Activated T-helper 1 cell treated with anti-CD3 and anti-CD28 coated beads, Interleukin-12 subunit alpha, Interleukin-12 subunit beta, Interleukin-2, Interleukin-4 antibody, amounts not matched to agents 30 ng/mL and 10 ng/mL and 1 ng/mL, durations not matched to agents 14 hours and 24 hours and 36 hours (primary cell): Measurements from ENCODE around the gene KCTD6. TPM values are rescaled to one million over a fixed set of nuclear protein-coding genes. Genes with fewer than 3 reads are reported as not detected.
A peak's percentile ranks its signal among the peaks of the same experiment; 100 is the strongest.

Experiments used
- DNase-seq: peaks from one replicate; pipeline ENCODE4 v3.0.0; 2021; ENCODE audit warnings: low spot score
- H3K27ac Mint-ChIP-seq: one replicate; pipeline ENCODE4 v1.8.0; 2021; ENCODE audit warnings: mild to moderate bottlenecking, mixed read lengths
- H3K27me3 Mint-ChIP-seq: one replicate; pipeline ENCODE4 v1.8.0; 2022; ENCODE audit warnings: mild to moderate bottlenecking, moderate library complexity, mixed read lengths; ENCODE audit not compliant: insufficient read depth
- H3K36me3 Mint-ChIP-seq: one replicate; pipeline ENCODE4 v1.8.0; 2021; ENCODE audit warnings: low read depth, mixed read lengths
- H3K4me1 Mint-ChIP-seq: one replicate; pipeline ENCODE4 v1.8.0; 2021; ENCODE audit warnings: low read depth, mixed read lengths
- H3K4me3 Mint-ChIP-seq: one replicate; pipeline ENCODE4 v1.8.0; 2021; ENCODE audit warnings: mild to moderate bottlenecking, moderate library complexity, mixed read lengths
- H3K9me3 Mint-ChIP-seq: one replicate; pipeline ENCODE4 v1.8.0; 2021; ENCODE audit warnings: mixed read lengths
- intact Hi-C: fragments of 100-400 bp; cut with micrococcal nuclease; formaldehyde crosslinking; loops from one replicate; pipeline ENCODE4 v1.15.1; 2024
- total RNA-seq: library from RNA; stranded (reverse); gene quantifications from 2 replicates; pipeline ENCODE4 v1.2.3, GENCODE V29; 2022

Gene KCTD6
- total RNA-seq, 1 donor from 2014 or later = 7.0 TPM

DNA sequence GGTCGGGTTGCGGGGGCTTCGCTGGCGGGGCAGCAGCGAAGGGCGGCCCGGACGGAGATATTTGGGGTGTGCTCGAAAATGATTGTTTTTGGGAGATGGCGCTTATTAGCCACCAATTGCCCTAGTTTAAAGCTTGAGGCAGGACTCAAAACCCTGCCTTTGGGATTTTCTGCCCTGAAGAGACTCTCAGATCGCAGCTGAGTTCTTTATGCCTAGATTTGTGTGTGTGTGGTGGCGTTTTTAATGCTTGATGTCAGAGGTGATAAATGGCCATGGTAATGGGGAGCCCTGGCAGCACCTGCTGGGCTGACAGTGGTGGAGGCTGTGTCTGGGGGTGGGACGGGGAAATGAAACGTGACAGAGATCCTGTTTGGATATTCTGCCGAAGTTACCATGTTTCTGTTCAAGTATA lies 604 bp downstream of the KCTD6 start:
- H3K27me3 Mint-ChIP-seq = peaks cover 33% of the 10 kb centered on the region
- H3K4me3 Mint-ChIP-seq = peak overlapping the region; percentile 93
- H3K9me3 Mint-ChIP-seq = no peaks in the 10 kb centered on the region
- intact Hi-C loops = loop anchor here (1.0 to 10.0 kb wide), 3 partner anchors 40 to 458 kb away; no protein-coding TSS in a partner anchor
- H3K27ac Mint-ChIP-seq = peak overlapping the region; percentile 85
- peaks cover 54% of the 10 kb centered on the region for H3K4me1 Mint-ChIP-seq
- H3K36me3 Mint-ChIP-seq = no peaks in the 10 kb centered on the region
- DNase-seq = no peak

DNA sequence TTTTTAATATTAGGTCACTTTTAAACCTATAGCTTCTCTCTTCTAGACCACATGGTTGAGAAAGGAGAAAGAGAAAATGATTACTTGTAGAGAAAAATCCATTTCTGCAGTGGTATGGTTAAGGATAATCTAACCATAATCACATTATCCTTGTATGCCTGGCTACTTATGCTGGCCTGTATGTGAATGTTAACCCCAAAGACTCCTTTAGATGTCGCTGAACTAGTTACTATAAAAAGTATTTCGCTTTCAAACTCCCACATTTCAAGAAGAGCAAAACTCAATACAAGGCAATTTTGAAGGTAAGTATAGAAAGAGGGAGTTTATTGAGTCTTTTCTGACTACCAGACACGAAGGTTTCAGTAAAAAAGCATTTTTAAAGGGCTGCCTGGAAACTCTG lies 2.2 kb downstream of the KCTD6 start:
- peaks cover 18% of the 10 kb centered on the region for H3K27me3 Mint-ChIP-seq
- intact Hi-C loops = loop anchor here (10.0 kb wide), 1 partner anchor 459 kb away; no protein-coding TSS in a partner anchor
- no peak for DNase-seq
- H3K4me1 Mint-ChIP-seq = peaks cover 46% of the 10 kb centered on the region
- peak overlapping the region; percentile 93 for H3K4me3 Mint-ChIP-seq
- H3K36me3 Mint-ChIP-seq = peaks cover 1% of the 10 kb centered on the region
- H3K27ac Mint-ChIP-seq = no peak overlapping the region
- no peaks in the 10 kb centered on the region for H3K9me3 Mint-ChIP-seq

DNA sequence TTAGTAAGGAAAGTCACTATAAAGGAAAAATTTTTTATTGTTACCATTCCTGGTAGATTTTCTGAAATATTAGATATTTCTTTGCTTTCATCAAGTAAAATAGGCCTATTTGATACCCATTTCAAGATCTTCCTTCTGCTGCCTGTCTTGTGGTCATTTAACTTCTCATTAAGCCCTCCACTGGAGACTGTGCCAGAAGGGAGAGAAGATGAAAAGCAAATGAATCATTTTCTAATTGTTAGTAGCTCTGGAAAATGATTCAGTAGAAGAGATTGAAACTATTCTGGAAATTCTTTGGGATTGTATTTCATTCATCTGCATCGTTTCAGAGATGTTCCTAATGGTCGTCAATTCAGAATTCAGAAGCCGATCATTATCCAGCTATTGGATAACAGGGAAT lies 3.2 kb downstream of the KCTD6 start:
- no peaks in the 10 kb centered on the region for H3K9me3 Mint-ChIP-seq
- peaks cover 8% of the 10 kb centered on the region for H3K27me3 Mint-ChIP-seq
- no peak for DNase-seq
- H3K4me1 Mint-ChIP-seq = peaks cover 36% of the 10 kb centered on the region
- H3K27ac Mint-ChIP-seq = no peak overlapping the region
- H3K4me3 Mint-ChIP-seq = no peak overlapping the region
- intact Hi-C loops = loop anchor here (10.0 kb wide), 1 partner anchor 460 kb away; no protein-coding TSS in a partner anchor
- H3K36me3 Mint-ChIP-seq = peaks cover 5% of the 10 kb centered on the region

DNA sequence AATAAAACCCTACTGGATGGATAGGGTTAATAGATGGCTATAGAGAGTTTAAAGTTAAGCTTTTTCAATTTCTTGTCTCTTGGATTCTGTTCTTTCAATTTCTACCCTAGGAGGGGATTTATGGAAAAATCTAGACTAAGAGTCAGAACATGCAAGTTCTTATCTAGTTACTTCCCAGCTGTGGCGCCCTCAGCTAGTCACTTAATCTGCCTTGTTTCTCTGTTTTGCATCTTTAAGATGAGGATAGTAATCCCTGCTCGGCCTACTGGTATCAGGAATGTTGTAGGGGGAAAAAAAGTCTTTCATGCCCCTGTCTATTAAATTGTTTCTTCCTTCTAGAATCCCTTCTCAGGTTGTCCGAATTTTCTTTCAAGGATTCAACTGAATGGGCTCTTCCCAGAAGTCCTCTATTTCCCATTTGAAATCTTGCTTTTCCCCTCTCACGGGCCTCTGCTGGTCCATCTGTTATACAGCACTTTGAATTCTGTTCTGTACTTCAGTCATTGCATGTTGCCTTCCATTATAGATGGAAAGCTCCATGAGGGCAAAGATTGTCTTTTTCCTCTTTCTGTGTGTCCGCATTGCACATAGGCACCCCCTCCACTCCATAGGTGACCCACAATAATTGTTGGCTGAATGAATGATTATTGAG lies 4.4 kb downstream of the KCTD6 start:
- intact Hi-C loops = loop anchor here (10.0 kb wide), 1 partner anchor 462 kb away; no protein-coding TSS in a partner anchor
- Mint-ChIP-seq H3K4me3 (no peak overlapping the region), H3K4me1 (peaks cover 35% of the 10 kb centered on the region)

DNA sequence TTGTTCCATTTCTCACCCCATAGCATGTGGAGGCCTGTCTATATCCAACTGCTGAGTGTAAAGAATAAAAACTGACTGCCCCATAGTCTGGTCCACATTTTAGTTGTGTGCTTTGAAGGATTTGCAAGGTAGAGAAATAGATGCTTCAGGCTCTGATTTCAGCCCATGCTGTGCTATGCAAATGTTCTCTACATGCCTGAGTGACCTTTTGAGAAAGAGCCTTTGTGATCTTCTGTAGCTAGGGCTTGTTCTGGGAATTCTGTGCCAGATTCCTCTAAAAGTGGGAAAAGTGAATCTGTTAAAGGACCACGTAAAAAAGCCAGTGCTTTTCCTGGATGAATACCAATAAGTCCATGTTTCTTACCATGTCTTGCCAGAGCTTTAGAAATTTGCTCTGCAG lies 5.2 kb downstream of the KCTD6 start:
- peaks cover 35% of the 10 kb centered on the region for H3K4me1 Mint-ChIP-seq

More for the DNA sequence above, 4.4 kb downstream of the KCTD6 start:
- Mint-ChIP-seq H3K27ac (no peak overlapping the region), H3K27me3 (peaks cover 6% of the 10 kb centered on the region), H3K9me3 (no peaks in the 10 kb centered on the region), H3K36me3 (peaks cover 10% of the 10 kb centered on the region)
- no peak for DNase-seq

DNA sequence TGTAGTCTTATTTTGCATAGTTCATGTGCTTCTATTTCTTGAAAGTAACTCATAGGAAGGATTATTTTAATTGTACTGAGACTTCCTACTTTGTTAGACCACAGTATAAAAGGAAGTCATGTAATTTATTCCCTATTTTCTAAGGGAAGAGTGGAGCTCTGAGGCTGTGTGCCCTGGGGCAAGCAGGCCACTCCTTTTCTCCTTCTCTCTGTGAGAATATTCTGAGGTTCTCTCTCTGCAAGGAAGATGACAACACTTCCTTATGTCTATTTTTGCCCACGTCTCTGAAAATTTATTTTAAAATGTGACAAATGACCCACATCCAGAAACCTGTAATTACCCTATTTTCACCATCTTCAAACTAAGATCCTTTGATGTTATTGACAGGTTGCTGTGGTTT lies 11.0 kb downstream of the KCTD6 start:
- H3K9me3 Mint-ChIP-seq = no peaks in the 10 kb centered on the region
- H3K36me3 Mint-ChIP-seq = peaks cover 12% of the 10 kb centered on the region
- no peaks in the 10 kb centered on the region for H3K27me3 Mint-ChIP-seq
- no peak overlapping the region for H3K27ac Mint-ChIP-seq
- H3K4me3 Mint-ChIP-seq = no peak overlapping the region
- intact Hi-C loops = no loop called here
- no peaks in the 10 kb centered on the region for H3K4me1 Mint-ChIP-seq
- DNase-seq = no peak

More for the DNA sequence above, 5.2 kb downstream of the KCTD6 start:
- Mint-ChIP-seq H3K27ac (no peak overlapping the region), H3K9me3 (no peaks in the 10 kb centered on the region), H3K36me3 (peaks cover 12% of the 10 kb centered on the region), H3K4me3 (no peak overlapping the region), H3K27me3 (peaks cover 3% of the 10 kb centered on the region)
- no peak for DNase-seq
- intact Hi-C loops = loop anchor here (10.0 kb wide), 1 partner anchor 462 kb away; no protein-coding TSS in a partner anchor

DNA sequence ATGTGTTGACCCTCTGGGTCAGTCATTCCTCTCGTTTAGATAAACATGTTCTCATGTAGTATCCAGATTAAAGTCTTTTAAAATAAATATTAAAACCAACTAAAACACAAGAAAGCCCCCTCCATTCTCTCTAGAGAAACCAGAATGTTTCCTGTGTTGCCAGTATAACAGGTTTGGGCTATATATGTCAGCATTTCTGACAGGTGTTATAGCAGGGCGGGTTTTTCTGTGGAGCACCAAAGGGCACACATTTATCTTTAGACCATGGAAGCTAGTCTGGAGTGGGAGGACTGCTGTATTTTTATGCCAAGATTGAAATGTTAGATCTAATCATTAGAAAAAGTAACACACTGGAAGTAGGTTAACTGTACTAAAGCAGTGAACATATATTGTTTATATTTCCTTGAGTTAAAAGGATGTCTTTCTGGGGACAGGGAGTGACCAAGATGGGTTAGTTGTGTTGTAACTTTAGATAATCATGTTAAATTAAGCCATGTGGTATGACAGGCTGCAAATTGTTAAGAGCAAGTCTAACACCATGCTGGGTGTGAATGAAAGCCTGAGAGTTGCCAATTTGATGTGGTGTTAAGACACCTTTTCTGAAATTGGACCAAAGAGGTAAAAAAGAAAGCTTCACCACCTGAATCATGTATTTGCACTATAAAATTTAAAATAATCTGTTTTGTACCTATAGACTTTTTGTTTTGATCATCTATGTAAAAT lies 15.6 kb downstream of the KCTD6 start:
- peaks cover 3% of the 10 kb centered on the region for H3K27me3 Mint-ChIP-seq
- H3K4me3 Mint-ChIP-seq = no peak overlapping the region

DNA sequence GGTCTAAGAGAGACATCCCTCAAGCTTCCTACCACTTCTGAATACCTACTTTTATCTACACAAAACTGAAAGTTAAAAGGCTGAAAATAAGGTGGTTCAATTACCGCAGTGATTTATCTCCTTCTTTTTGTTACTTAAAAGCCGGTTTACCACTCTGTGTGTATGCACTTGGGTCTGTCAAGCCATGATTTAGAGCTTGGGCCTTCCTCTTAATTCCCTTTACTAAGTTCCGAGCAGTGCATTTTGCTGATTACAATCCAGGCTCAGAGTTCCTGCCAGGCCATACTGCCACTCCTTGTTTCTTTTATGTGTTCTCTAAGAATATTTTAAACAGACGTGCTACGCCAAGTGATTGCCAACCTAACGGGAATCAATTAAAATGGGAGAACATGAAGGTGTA lies 16.5 kb downstream of the KCTD6 start:
- Mint-ChIP-seq H3K36me3 (no peaks in the 10 kb centered on the region), H3K27me3 (peaks cover 3% of the 10 kb centered on the region), H3K9me3 (no peaks in the 10 kb centered on the region), H3K27ac (no peak overlapping the region), H3K4me3 (no peak overlapping the region), H3K4me1 (no peaks in the 10 kb centered on the region)
- intact Hi-C loops = no loop called here
- DNase-seq = no peak

More for the DNA sequence above, 15.6 kb downstream of the KCTD6 start:
- H3K36me3 Mint-ChIP-seq = no peaks in the 10 kb centered on the region
- H3K27ac Mint-ChIP-seq = no peak overlapping the region
- H3K9me3 Mint-ChIP-seq = no peaks in the 10 kb centered on the region
- intact Hi-C loops = no loop called here
- no peaks in the 10 kb centered on the region for H3K4me1 Mint-ChIP-seq
- no peak for DNase-seq

DNA sequence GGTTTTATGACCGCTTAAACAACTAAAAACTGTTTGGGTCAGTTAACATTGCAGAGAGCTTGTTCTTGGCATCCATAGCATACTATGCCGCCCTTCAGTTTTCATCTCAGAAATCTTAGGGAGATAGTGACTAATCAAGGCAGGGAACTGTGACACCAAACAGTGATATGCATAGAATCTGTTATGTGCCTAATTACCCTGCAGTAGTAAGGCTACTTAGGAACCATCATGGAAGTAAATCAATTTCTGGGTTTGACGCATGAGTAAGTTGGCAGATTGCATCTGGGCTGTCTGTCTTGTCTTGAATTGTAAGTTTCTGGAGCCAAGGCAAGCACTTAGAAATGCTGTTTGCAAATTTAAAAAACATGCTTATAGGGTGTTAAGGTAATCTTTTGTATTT lies 22.5 kb downstream of the KCTD6 start:
- H3K4me3 Mint-ChIP-seq = no peak overlapping the region
- no peaks in the 10 kb centered on the region for H3K9me3 Mint-ChIP-seq
- intact Hi-C loops = no loop called here
- DNase-seq = no peak
- no peaks in the 10 kb centered on the region for H3K36me3 Mint-ChIP-seq
- no peaks in the 10 kb centered on the region for H3K4me1 Mint-ChIP-seq
- peaks cover 5% of the 10 kb centered on the region for H3K27me3 Mint-ChIP-seq
- H3K27ac Mint-ChIP-seq = no peak overlapping the region

DNA sequence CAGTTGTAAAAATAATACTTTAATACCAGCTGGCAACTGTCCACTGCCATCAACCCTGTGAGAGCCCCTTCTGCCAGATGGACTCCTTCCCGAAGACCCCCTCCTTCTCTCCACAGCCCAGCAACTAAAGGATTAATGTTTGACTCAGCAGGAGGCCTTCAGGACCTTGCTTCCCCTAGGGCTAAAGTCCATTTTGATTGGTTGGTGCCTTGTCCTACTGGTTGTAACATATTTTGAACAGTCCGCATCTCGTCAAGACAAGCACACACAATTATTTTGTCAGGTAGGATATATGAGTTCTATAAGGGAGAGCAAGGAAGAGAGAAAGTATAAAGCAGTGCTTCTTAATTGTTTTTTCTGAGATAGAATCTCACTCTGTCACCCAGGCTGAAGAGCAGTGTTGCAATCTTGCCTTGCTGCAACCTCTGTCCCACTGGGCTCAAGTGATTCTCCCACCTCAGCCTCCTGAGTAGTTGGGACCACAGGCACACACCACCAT lies 26.4 kb downstream of the KCTD6 start:
- Mint-ChIP-seq H3K27ac (no peak overlapping the region), H3K4me1 (no peaks in the 10 kb centered on the region), H3K36me3 (no peaks in the 10 kb centered on the region), H3K4me3 (no peak overlapping the region), H3K9me3 (no peaks in the 10 kb centered on the region), H3K27me3 (peaks cover 2% of the 10 kb centered on the region)
- intact Hi-C loops = no loop called here
- no peak for DNase-seq

DNA sequence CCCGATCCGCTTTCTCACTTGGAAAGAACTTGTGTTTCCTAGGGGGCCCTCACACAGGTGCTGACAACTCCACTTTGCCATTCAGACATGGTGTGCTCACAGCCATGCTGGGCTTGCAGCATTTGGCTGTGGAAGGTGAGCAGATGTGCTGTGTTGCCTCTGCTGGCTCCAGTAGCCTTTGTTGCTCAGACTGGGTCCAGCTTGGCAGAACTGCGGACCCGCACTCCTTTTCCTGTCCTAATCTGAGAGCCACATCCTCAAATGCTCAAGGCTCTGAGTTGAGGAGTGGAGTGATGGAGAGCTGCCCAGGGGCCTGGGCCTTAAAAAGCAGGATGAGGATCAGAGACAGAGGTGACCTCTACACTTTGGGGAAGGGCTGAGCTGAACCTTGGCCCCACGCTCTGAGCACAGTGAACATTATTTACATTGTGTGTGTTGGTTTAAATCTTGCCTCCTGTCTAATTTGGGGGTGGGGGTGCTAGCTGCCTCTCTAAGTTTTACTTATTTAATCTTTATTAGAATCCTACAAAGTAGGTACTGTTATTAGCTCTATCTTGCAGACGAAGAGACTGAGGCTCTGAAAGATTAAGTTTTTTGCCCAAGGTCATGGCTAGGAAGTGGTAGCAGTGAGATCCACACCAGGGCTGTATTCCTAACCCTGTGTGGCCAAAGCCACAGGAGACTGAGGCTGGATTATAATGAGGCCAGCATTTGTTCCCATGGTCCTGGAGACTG lies 27.9 kb downstream of the KCTD6 start:
- no peak for DNase-seq
- Mint-ChIP-seq H3K9me3 (no peaks in the 10 kb centered on the region), H3K27ac (no peak overlapping the region), H3K27me3 (peaks cover 2% of the 10 kb centered on the region), H3K4me1 (no peaks in the 10 kb centered on the region), H3K4me3 (no peak overlapping the region), H3K36me3 (no peaks in the 10 kb centered on the region)
- intact Hi-C loops = no loop called here

DNA sequence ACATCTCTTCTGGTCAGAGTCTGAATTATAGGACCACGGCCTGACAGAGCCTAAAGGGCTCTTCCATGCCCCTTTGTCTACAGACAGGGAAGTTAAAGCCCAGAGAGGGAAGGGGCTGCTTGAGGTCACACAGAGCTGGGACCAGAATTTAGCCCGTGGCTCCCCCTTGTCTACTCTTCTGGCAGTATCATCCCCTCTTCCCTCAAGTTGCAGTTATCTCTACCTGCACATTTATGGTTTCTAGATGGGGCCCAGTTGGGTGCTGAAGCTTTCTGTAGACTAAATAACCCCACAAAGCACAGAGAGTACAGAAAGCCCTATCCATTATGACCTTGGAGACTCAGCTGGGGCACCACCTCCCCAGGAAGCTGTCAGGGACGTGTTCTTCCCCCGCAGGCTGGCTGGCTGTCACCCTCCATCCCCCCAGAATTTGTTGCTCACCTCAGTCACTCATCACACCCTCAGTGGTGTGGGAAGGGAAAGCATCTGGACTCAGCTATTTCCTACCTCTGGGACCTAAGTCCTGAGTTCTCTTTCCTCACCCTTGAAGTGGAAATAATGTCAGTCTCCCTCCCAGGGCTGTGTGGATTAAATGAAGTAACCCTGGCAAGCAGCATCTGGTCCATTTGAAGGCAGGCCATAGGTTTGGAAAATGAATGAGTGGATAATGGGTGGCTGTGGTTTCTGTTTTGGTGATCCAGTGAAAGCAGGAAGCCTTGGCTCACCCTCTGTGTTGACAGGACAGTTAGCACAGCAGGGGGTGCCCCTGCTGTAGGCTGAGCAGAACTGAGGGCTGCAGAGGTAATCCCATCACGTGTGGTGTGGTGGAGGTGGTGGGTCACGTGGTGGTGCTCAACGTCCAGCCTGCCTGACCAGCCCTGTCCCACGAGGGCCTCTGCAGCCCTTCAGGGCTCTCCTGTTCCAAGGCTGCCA lies 28.8 kb downstream of the KCTD6 start:
- Mint-ChIP-seq H3K9me3 (no peaks in the 10 kb centered on the region), H3K27ac (no peak overlapping the region), H3K4me3 (no peak overlapping the region), H3K4me1 (no peaks in the 10 kb centered on the region), H3K36me3 (no peaks in the 10 kb centered on the region), H3K27me3 (peaks cover 2% of the 10 kb centered on the region)
- intact Hi-C loops = no loop called here
- DNase-seq = no peak
